MCF 10A (cell line): ENCODE results near the gene H2BK1. TPM values are rescaled to one million over a fixed set of nuclear protein-coding genes. Genes with fewer than 3 reads are reported as not detected.

Source experiments
- BruUV-seq: library from RNA; stranded (reverse); fragments of 400-500 nt; replicated peaks from 2 replicates; lab custom pipeline; 2021; lab: Mats Ljungman, UMichigan
- CTCF ChIA-PET: fragments of 300-600 bp; sonication (Branson Sonifier 250); formaldehyde crosslinking; extraction: SDS; loops from one replicate; lab custom pipeline; 2021; ENCODE audit warnings: antibody characterized with exemption, inconsistent platforms; lab: Yijun Ruan, JAX
- POLR2A ChIA-PET: fragments of 300-600, 350-650 bp; sonication (Branson Sonifier 250); formaldehyde crosslinking; extraction: SDS; loops from one replicate; lab custom pipeline; 2020; ENCODE audit warnings: antibody characterized with exemption, inconsistent platforms; lab: Yijun Ruan, JAX
- DNase-seq: peaks from one replicate; pipeline ENCODE4 v3.0.0-alpha.2; 2018; ENCODE audit not compliant: unreplicated experiment
- H3K27ac Mint-ChIP-seq: one replicate; pipeline ENCODE4 v1.8.0; 2022; ENCODE audit warnings: mild to moderate bottlenecking, low read depth, mixed read lengths; ENCODE audit not compliant: unreplicated experiment
- H3K27me3 Mint-ChIP-seq: one replicate; pipeline ENCODE4 v1.8.0; 2022; ENCODE audit warnings: mixed read lengths; ENCODE audit not compliant: insufficient read depth, unreplicated experiment
- H3K36me3 Mint-ChIP-seq: one replicate; pipeline ENCODE4 v1.8.0; 2022; ENCODE audit warnings: mild to moderate bottlenecking, moderate library complexity, mixed read lengths; ENCODE audit not compliant: insufficient read depth, unreplicated experiment
- H3K4me1 Mint-ChIP-seq: one replicate; pipeline ENCODE4 v1.8.0; 2022; ENCODE audit warnings: mixed read lengths; ENCODE audit not compliant: insufficient read depth, unreplicated experiment
- H3K4me3 Mint-ChIP-seq: one replicate; pipeline ENCODE4 v1.8.0; 2022; ENCODE audit warnings: mild to moderate bottlenecking, moderate library complexity, mixed read lengths; ENCODE audit not compliant: unreplicated experiment
- H3K9me3 Mint-ChIP-seq: one replicate; pipeline ENCODE4 v1.8.0; 2022; ENCODE audit warnings: mixed read lengths; ENCODE audit not compliant: unreplicated experiment
- intact Hi-C: fragments of 100-400 bp; cut with micrococcal nuclease; formaldehyde crosslinking; loops from 2 replicates; pipeline ENCODE4 v1.14.1; 2022
- total RNA-seq: library from RNA; stranded (reverse); gene quantifications from 2 replicates; pipeline ENCODE4 v1.2.3, GENCODE V29; 2022
- TF ChIP-seq, protein P1 (sequence below): fragments of 200-600 bp; IDR thresholded peaks from one replicate; pipeline ENCODE4 v1.8.0; 2022; ENCODE audit warnings: antibody characterized with exemption, mild to moderate bottlenecking; ENCODE audit not compliant: unreplicated experiment

Gene H2BK1
- total RNA-seq, 1 experiment from 2014 or later = not detected

GRCh38 chr7:151208253-151208862, 1.9 kb downstream of the H2BK1 start:
- POLR2A ChIA-PET = interaction anchor here (1.1 to 1.2 kb wide), 2 partner anchors 19 to 24 kb away, joined by 3 to 6 read pairs; partner anchors contain the start of genes ABCF2 and CHPF2
- CTCF ChIA-PET = interaction anchor here (0.9 kb wide), 1 partner anchor 84 kb away, joined by 5 read pairs; no protein-coding TSS in a partner anchor
- H3K9me3 Mint-ChIP-seq = no peaks in the 10 kb centered on the region
- intact Hi-C loops = no loop called here
- TF ChIP-seq, protein P1, sequence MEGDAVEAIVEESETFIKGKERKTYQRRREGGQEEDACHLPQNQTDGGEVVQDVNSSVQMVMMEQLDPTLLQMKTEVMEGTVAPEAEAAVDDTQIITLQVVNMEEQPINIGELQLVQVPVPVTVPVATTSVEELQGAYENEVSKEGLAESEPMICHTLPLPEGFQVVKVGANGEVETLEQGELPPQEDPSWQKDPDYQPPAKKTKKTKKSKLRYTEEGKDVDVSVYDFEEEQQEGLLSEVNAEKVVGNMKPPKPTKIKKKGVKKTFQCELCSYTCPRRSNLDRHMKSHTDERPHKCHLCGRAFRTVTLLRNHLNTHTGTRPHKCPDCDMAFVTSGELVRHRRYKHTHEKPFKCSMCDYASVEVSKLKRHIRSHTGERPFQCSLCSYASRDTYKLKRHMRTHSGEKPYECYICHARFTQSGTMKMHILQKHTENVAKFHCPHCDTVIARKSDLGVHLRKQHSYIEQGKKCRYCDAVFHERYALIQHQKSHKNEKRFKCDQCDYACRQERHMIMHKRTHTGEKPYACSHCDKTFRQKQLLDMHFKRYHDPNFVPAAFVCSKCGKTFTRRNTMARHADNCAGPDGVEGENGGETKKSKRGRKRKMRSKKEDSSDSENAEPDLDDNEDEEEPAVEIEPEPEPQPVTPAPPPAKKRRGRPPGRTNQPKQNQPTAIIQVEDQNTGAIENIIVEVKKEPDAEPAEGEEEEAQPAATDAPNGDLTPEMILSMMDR = no peak
- H3K36me3 Mint-ChIP-seq = peaks cover 15% of the 10 kb centered on the region
- peaks cover 6% of the 10 kb centered on the region for H3K4me1 Mint-ChIP-seq
- H3K27ac Mint-ChIP-seq = no peak overlapping the region
- no TSS peak for BruUV-seq
- H3K27me3 Mint-ChIP-seq = peaks cover 29% of the 10 kb centered on the region
- no peak for DNase-seq
- no peak overlapping the region for H3K4me3 Mint-ChIP-seq

- intact Hi-C loops = no loop called here
- DNase-seq = no peak
- peaks cover 35% of the 10 kb centered on the region for H3K27me3 Mint-ChIP-seq
- TF ChIP-seq, protein P1 = no peak
- H3K4me1 Mint-ChIP-seq = peaks cover 6% of the 10 kb centered on the region
- peaks cover 12% of the 10 kb centered on the region for H3K36me3 Mint-ChIP-seq
- ChIA-PET CTCF (interaction anchor here (0.9 kb wide), 1 partner anchor 84 kb away, joined by 5 read pairs; no protein-coding TSS in a partner anchor), POLR2A (interaction anchor here (1.1 to 1.2 kb wide), 2 partner anchors 19 to 25 kb away, joined by 3 to 6 read pairs; partner anchors contain the start of genes ABCF2 and CHPF2)
- no peaks in the 10 kb centered on the region for H3K9me3 Mint-ChIP-seq
- no peak overlapping the region for H3K27ac Mint-ChIP-seq
- H3K4me3 Mint-ChIP-seq = no peak overlapping the region
- BruUV-seq = no TSS peak
Measured at GRCh38 chr7:151207804-151208203, 2.5 kb downstream of the H2BK1 start.

DNA sequence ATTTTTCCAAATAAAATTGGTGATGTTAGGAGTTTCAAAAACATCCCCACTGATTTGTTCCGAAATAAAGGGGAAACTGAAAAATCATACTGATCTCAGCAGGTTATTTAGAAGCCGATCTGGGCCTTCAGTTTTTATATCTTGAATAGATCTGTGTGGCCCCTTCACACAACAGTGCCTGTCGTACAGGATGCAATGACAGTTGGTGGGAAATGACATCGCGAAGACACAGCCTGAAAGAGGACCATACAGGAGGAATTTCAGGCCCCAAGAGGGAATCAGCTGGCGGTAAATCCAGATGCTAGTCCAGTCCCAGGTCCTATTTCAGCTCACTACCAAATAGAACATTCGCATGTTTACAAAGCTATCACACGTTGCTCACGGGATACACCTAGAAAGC, 3.0 kb downstream of the H2BK1 start:
- no peak overlapping the region for H3K27ac Mint-ChIP-seq
- TF ChIP-seq, protein P1 = no peak
- no peak overlapping the region for H3K4me3 Mint-ChIP-seq
- ChIA-PET CTCF (no interaction called here), POLR2A (no interaction called here)
- H3K27me3 Mint-ChIP-seq = peaks cover 40% of the 10 kb centered on the region
- no peaks in the 10 kb centered on the region for H3K9me3 Mint-ChIP-seq
- intact Hi-C loops = no loop called here
- peaks cover 6% of the 10 kb centered on the region for H3K4me1 Mint-ChIP-seq
- DNase-seq = no peak
- no TSS peak for BruUV-seq
- H3K36me3 Mint-ChIP-seq = peaks cover 8% of the 10 kb centered on the region

DNA sequence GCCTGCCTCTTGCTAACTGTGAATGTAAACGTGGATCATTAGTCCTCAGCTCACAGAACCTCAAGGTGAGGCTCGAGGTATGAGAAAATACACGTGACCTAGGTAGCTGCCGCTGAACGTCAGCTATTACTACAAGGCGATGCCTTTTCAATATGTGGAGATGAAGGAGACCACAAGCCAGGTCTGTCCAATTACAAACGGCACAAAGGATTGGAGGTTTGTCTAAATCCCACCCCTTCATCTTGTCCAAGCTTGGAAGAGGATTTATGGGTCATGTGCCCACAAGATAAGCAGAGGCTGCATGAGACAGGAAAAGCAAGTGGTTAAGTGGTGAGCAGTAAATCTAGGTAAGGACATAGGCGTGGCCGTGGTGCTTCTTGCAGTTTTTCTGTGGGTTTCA, 3.4 kb downstream of the H2BK1 start:
- H3K4me1 Mint-ChIP-seq = peaks cover 6% of the 10 kb centered on the region
- no peak overlapping the region for H3K27ac Mint-ChIP-seq
- no TSS peak for BruUV-seq
- POLR2A ChIA-PET = no interaction called here
- intact Hi-C loops = no loop called here
- peaks cover 44% of the 10 kb centered on the region for H3K27me3 Mint-ChIP-seq
- H3K9me3 Mint-ChIP-seq = no peaks in the 10 kb centered on the region
- no peak for DNase-seq
- H3K36me3 Mint-ChIP-seq = peaks cover 4% of the 10 kb centered on the region
- TF ChIP-seq, protein P1 = no peak
- CTCF ChIA-PET = no interaction called here
- no peak overlapping the region for H3K4me3 Mint-ChIP-seq
